RKO (cell line): ENCODE measurements around the gene PPM1G.
"Not testable (repeated sequence)": the region's sequence is repeated elsewhere in the genome, so short reads cannot be mapped to it uniquely, and the experiment has no call there.

Experiments
- DNase-seq: peaks from one replicate; pipeline ENCODE4 v3.0.0-alpha.2; 2016; ENCODE audit warnings: low spot score

PPM1G gene

DNA sequence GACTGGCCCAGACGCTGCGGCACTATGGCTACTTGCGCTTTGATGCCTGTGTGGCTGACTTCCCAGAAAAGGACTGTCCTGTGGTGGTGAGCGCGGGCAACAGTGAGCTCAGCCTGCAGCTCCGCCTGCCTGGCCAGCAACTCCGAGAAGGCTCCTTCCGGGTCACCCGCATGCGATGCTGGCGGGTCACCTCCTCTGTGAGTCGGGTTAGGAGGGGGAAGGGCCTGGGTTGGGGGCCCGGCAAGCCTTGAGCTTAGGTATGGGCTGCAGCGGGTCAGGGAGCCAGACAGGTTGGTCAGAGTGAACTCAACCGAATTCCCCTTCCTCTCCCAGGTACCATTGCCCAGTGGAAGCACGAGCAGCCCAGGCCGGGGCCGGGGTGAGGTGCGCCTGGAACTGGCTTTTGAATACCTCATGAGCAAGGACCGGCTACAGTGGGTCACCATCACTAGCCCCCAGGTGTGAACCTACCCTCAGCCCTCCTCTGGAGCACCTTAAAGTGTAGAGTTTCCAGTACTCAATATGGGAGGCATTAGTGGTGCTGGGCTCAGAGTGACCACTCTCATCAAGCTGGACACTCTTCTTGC, 33.8 kb downstream of the PPM1G start:
- no peak for DNase-seq

GRCh38 chr2:27373567-27373966, 35.8 kb downstream of the PPM1G start:
- no peak for DNase-seq

- no peak for DNase-seq
Measured at GRCh38 chr2:27372937-27373336, 36.5 kb downstream of the PPM1G start.

DNA sequence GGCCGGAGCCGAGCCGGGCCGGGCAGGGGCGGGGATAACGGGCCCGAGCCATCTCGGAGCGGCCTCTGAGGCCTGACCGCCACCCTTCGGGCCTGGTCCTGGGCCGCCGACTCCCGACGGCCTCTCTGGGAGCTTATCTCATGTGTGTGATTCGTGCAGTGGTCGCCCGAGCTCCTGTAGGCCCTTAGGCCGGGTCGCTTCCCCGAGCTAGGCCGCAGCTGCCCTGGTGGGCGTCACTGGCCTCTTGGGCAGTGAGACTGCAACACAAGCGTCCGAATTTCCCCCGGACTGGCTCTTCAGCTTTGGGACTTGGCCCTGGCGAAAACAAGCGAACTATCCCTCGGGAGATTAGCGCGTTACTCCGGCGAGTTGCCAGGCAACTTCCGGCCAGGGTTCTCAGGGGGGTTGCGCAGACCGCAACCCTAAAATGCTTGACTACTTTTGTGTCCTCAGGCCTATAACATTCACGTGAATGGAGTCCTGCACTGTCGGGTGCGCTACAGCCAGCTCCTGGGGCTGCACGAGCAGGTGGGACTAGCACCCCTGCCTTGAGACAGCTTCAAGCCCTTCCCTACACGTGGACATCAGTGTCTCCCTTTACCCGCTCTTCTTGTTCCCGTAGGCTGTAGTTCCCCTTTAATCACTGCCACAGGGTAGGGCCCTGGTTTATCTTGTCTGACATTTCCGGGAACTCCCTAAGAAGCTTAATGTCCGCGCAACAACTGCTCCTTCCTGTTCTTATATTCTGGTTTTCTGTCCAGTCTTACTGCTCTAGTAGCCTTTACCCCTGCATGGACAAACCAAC, 38.4 kb downstream of the PPM1G start:
- peak; percentile 65 for DNase-seq

- DNase-seq: peak; percentile 99
Measured at GRCh38 chr2:27370026-27370815, 39.2 kb downstream of the PPM1G start, which contains the start of the genes EIF2B4 and SNX17. TSS of gene EIF2B4 (minus strand) at chr2:27370338. CDS start at chr2:27370314, 24 bp downstream. TSS of gene SNX17 (plus strand) at chr2:27370616. CDS start at chr2:27370744, 128 bp downstream.

DNA sequence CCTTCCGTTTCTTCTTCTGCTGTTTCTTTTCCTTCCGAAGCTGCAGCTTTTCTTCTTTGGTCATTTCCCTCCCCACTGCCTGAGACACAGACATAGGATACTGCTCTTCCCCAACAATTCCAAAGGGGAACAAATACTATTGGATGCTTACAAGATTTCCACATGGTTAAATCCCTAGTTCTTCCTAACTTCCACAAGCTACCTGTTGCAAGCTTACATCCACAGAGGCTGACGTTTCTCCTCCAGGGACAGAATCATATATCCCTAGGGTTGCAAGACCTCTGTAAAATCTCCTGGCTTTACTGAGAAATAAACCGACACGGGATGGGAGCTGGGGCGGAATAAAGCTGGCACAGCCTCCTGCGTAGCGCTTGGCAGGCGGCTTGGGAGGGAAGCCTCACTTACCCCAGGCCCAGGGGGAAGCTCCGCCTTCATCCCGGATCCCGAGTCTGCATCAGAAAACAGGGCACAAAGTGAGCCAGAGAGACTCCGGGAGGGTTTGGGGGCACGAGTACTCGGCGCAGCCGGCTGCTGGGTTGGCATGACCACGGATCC, 39.8 kb downstream of the PPM1G start:
- peak; percentile 69 for DNase-seq

DNA sequence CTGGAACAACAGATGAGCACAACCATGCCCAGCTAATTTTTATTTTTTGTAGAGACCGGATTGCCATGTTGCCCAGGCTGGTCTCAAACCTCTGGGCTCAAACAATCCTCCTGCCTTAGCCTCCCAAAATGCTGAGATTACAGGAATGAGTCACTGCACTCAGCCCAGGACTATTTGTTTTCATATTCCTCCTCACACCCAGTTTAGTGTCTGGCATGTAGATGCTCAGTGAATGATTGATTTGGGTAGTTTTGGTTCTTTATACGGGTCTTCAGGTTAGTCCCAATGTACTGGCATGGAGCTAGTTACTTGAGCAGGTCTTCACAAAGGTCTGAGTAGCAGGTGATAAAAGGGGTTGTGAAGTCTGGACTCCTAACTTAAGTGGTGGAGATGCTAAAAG, 45.5 kb downstream of the PPM1G start:
- no peak for DNase-seq

DNA sequence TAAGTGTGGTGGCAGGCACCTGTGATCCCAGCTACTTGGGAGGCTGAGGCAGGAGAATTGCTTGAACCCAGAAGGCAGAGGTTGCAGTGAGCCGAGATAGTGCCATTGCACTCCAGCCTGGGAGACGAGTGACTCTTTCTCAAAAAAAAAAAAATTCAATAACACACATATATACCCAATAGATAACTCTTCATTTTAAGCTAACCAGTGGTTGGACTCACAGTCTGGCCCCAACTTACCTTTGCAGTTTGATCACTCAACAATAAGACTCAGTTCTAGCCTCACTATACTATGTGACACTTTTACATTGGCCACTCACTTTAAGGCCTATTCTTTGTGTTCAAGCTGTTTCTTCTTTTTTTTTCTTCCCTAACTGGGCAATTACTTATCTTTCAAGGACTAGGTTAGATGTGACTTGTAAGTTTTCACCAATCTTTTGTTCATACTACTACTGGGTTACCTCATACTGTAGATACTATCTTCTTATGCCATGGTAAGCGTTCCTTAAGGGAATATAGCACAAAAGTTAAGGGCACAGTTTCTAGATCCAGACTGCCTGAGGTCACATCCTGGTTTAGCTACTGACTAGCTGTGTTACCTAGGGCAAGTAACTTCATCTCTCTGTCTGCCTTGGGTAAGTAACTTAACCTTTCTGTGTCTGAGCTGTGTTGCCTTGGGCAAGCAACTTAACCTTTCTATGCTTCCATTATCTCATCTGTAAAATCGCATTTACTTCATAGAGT, 46.5 kb downstream of the PPM1G start:
- DNase-seq: no peak

DNA sequence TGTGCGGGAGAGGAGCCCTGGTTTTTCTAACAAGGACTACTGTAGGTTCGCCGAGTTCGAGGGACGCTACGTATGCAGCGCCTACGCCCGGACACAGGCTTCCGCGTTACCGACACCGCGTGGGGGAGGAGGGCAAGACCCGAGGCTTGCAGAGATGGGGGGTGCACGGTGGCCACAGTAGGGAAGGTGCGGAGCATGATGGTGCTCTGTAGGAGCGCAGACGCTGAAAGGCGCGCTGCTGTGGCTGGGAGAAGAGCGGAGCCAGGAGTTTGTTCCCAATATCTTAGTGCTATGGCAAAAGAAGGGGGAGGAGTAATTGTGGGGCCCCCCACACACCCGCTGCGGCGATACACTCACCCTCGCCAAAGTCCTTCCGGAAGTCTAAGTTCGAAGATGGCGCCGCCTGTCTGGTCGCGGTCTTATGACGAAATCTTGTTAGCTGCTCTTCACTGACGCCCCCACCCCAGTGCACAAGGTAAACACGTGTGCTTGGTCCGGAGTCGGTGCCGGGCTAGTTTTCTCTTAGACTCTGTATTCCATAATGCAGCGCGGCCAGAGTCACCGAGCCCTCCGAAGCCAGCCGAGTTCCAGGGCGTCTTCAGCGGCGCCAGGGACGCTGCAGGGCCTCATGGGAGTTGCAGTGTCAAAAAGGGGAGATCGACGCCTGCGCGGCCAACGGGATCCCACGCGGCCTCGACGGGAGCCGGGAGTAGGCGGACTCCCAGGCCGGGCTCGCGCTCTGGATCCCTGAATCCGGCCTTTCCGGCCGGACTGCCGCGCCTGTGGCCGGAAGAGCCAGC, 52.8 kb downstream of the PPM1G start, which contains the start of gene GTF3C2:
Gene GTF3C2, minus strand, starts transcription at position 383 of the 800 bp plus-strand sequence. CDS start 13,210 bp downstream, outside the sequence.
- peak; percentile 97 for DNase-seq

- DNase-seq: peak; percentile 81
Measured at GRCh38 chr2:27356056-27356381, 53.4 kb downstream of the PPM1G start.

GRCh38 chr2:27354597-27354927, 54.8 kb downstream of the PPM1G start:
- no peak for DNase-seq

- peak; percentile 31 for DNase-seq
Measured at GRCh38 chr2:27353762-27354596, 55.4 kb downstream of the PPM1G start.

DNA sequence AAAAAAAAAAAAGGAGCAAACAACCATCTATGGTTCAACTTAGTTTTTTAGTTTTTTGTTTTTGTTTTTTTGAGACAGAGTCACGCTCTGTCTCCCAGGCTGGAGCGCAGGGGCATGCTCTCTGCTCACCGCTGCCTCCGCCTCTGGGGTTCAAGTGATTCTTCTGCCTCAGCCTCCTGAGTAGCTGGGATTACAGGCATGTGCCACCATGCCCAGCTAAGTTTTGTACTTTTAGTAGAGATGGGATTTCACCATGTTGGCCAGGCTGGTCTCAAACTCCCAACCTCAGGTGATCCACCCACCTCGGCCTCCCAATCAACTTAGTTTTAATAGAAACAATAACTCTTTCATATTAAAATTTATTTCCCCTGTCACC, 56.0 kb downstream of the PPM1G start:
- not testable (repeated sequence) for DNase-seq

- no peak for DNase-seq
Measured at GRCh38 chr2:27351802-27352598, 57.4 kb downstream of the PPM1G start.

GRCh38 chr2:27350106-27350693, 59.2 kb downstream of the PPM1G start:
- no peak for DNase-seq

DNA sequence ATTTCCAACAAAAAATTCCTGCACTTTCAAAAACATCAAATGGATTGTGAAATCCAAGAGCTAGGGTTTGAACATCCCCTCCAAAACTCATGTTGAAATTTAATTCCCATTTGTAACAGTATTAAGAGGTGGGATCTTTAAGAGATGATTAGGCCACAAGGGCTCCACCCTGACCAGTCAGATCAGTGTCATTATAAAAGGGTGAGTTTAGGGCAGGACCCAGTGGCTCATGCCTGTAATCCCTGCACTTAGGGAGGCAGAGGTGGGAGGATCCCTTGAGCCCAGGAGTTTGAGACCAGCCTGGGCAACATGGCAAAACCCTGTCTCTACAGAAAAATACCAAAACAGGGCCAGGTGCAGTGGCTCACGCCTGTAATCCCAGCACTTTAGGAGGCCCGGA, 61.8 kb downstream of the PPM1G start:
- DNase-seq: no peak

DNA sequence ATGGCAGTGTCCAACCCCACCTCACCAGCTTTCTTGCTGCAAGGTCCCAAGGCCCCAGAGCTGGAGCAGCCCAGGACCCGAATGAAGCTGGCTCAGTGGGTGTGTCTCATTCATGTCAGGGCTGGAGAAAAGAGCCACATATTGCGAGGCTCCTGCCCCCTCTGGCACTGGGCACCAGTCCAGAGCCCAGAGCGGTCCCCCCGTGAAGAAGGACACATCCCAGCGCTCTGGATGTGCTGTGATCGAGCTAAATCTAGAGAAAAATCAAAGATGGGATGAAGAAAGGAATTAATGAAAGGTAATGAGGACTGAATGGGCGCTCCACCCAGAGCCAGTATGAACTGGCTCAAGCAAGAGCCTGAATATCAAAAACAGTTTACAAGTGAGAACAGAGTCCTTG, 73.2 kb downstream of the PPM1G start:
- DNase-seq: no peak

GRCh38 chr2:27335311-27335710, 74.1 kb downstream of the PPM1G start:
- no peak for DNase-seq
